ENCODE results near the gene ABCC1. TPM values are rescaled to one million over a fixed set of nuclear protein-coding genes. Genes with fewer than 3 reads are reported as not detected.

The ABCC1 gene
- total RNA-seq, 4 donors from 2014 or later: 17.3 to 105 (median 28.3) TPM

- H3K4me3 ChIP-seq: no peak overlapping the region
- H3K9me3 ChIP-seq: no peaks in the 10 kb centered on the region
- TF ChIP-seq, protein P1, sequence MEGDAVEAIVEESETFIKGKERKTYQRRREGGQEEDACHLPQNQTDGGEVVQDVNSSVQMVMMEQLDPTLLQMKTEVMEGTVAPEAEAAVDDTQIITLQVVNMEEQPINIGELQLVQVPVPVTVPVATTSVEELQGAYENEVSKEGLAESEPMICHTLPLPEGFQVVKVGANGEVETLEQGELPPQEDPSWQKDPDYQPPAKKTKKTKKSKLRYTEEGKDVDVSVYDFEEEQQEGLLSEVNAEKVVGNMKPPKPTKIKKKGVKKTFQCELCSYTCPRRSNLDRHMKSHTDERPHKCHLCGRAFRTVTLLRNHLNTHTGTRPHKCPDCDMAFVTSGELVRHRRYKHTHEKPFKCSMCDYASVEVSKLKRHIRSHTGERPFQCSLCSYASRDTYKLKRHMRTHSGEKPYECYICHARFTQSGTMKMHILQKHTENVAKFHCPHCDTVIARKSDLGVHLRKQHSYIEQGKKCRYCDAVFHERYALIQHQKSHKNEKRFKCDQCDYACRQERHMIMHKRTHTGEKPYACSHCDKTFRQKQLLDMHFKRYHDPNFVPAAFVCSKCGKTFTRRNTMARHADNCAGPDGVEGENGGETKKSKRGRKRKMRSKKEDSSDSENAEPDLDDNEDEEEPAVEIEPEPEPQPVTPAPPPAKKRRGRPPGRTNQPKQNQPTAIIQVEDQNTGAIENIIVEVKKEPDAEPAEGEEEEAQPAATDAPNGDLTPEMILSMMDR (IDR thresholded peaks at IDR 0.05): no peak
- TF ChIP-seq POLR2A (IDR thresholded peaks at IDR 0.05): no peak
- H3K27me3 ChIP-seq: no peaks in the 10 kb centered on the region
- peaks cover 0 to 65% (median 0%) of the 10 kb centered on the region in 3 donors for H3K36me3 ChIP-seq
- H3K27ac ChIP-seq: no peak overlapping the region
- no peak for DNase-seq
- no peaks in the 10 kb centered on the region for H3K4me1 ChIP-seq
These were observed 132.8 kb downstream of the ABCC1 start for GRCh38 chr16:16082255-16082654.

GRCh38 chr16:16083421-16084156, 134.2 kb downstream of the ABCC1 start:
- Histone ChIP-seq H3K4me3 (no peak overlapping the region), H3K4me1 (peaks cover 0 to 6% (median 0%) of the 10 kb centered on the region in 4 donors), H3K9me3 (no peaks in the 10 kb centered on the region), H3K27me3 (no peaks in the 10 kb centered on the region), H3K27ac (no peak overlapping the region), H3K36me3 (peaks cover 0 to 66% (median 0%) of the 10 kb centered on the region in 3 donors)
- DNase-seq: no peak
- TF ChIP-seq, protein P1 (IDR thresholded peaks at IDR 0.05): no peak
- TF ChIP-seq POLR2A (IDR thresholded peaks at IDR 0.05): no peak

GRCh38 chr16:16084874-16085273, 135.5 kb downstream of the ABCC1 start:
- H3K4me1 ChIP-seq: peaks cover 0 to 8% (median 0%) of the 10 kb centered on the region in 4 donors
- no peak for DNase-seq
- TF ChIP-seq, protein P1 (IDR thresholded peaks at IDR 0.05): no peak
- TF ChIP-seq POLR2A (IDR thresholded peaks at IDR 0.05): no peak
- no peaks in the 10 kb centered on the region for H3K9me3 ChIP-seq
- H3K36me3 ChIP-seq: peaks cover 0 to 56% (median 0%) of the 10 kb centered on the region in 3 donors
- H3K4me3 ChIP-seq: no peak overlapping the region
- no peaks in the 10 kb centered on the region for H3K27me3 ChIP-seq
- H3K27ac ChIP-seq: no peak overlapping the region

DNA sequence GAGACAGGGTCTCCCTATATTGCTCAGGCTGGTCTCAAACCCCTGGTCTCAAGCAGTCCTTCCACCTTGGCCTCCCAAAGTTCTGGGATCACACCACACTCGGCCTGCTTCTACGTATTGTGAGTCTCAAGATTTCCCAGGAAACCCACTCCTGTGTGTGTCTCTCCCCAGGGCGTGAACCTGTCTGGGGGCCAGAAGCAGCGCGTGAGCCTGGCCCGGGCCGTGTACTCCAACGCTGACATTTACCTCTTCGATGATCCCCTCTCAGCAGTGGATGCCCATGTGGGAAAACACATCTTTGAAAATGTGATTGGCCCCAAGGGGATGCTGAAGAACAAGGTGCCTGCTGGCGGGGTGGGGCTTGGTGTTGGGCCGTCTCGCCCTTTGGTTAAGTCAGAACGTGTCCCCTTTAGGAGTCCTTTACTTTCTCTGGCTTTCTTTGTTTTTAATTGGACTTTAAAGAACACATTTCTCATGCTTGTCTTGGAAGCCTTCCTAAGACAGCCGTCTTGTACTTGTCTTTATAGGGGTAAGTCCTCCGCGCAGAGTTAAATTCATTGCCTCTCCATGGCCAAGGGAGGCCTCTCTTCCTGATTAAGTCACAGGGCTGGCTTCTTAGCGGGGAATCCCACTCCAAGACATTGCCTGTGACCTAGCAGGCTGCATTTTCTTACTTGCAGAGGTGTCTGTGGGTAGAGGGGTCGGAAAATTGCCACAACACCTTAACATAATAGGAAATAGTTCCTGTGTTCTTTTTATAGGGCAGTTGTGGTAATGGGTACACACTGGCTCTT, 137.4 kb downstream of the ABCC1 start:
- peaks cover 0 to 8% (median 0%) of the 10 kb centered on the region in 4 donors for H3K4me1 ChIP-seq
- H3K9me3 ChIP-seq: no peaks in the 10 kb centered on the region
- H3K4me3 ChIP-seq: no peak overlapping the region
- DNase-seq: no peak
- no peak overlapping the region for H3K27ac ChIP-seq
- no peaks in the 10 kb centered on the region for H3K27me3 ChIP-seq
- peaks cover 0 to 68% (median 0%) of the 10 kb centered on the region in 3 donors for H3K36me3 ChIP-seq
- TF ChIP-seq, protein P1 (IDR thresholded peaks at IDR 0.05): no peak
- no peak for TF ChIP-seq POLR2A (IDR thresholded peaks at IDR 0.05)

DNA sequence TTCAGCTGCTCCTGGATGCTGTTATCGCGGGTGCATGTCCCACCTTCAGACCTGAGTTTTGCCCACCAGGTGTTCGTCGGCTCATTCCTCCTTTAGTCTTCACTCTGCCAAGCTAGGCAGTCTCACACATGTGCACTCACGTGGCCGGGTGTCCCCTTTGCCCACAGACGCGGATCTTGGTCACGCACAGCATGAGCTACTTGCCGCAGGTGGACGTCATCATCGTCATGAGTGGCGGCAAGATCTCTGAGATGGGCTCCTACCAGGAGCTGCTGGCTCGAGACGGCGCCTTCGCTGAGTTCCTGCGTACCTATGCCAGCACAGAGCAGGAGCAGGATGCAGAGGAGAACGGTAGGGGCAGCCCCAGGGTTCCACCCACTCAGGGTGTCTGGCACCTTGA, 140.8 kb downstream of the ABCC1 start:
- Histone ChIP-seq H3K27me3 (no peaks in the 10 kb centered on the region), H3K4me1 (peaks cover 0 to 8% (median 0%) of the 10 kb centered on the region in 4 donors), H3K9me3 (no peaks in the 10 kb centered on the region), H3K4me3 (no peak overlapping the region), H3K36me3 (peaks cover 0 to 40% (median 0%) of the 10 kb centered on the region in 3 donors), H3K27ac (no peak overlapping the region)
- no peak for DNase-seq
- TF ChIP-seq, protein P1 (IDR thresholded peaks at IDR 0.05): no peak
- TF ChIP-seq POLR2A (IDR thresholded peaks at IDR 0.05): no peak

Data from Peyer's patch (tissue), 4 donors.